Muscle layer of duodenum (tissue), 2 donors: Measurements from ENCODE around the gene GAB2.

ENCODE experiments used
- H3K27ac ChIP-seq: one replicate; pipeline ENCODE4 v1.7.0; 2013; ENCODE audit warnings: mild to moderate bottlenecking, low read length
- H3K27me3 ChIP-seq: one replicate; pipeline ENCODE4 v1.7.0; 2013; ENCODE audit warnings: low read depth, mild to moderate bottlenecking, control low read depth, low read length
- H3K36me3 ChIP-seq, 2 donors: one replicate each; pipeline ENCODE4 v1.7.0; 2013; ENCODE audit warnings: low read length in 2 of 2, control low read depth in 1 of 2, mild to moderate bottlenecking in 1 of 2; ENCODE audit not compliant: insufficient read depth in 2 of 2, control insufficient read depth in 1 of 2
- H3K4me1 ChIP-seq, 2 donors: one replicate each; pipeline ENCODE4 v1.7.0; 2013; ENCODE audit warnings: low read length in 2 of 2, mild to moderate bottlenecking in 2 of 2, control low read depth in 1 of 2, moderate library complexity in 1 of 2; ENCODE audit not compliant: insufficient read depth in 2 of 2, control insufficient read depth in 1 of 2
- H3K4me3 ChIP-seq, 2 donors: one replicate each; pipeline ENCODE4 v1.7.0; 2013; ENCODE audit warnings: low read length in 2 of 2, low read depth in 1 of 2, mild to moderate bottlenecking in 1 of 2
- H3K9me3 ChIP-seq, 2 donors: one replicate each; pipeline ENCODE4 v1.7.0; 2013; ENCODE audit warnings: low read length in 2 of 2, control low read depth in 1 of 2, mild to moderate bottlenecking in 1 of 2; ENCODE audit not compliant: control insufficient read depth in 1 of 2
- donor health status: healthy.

Gene GAB2

GRCh38 chr11:78416285-78417174 is 1.1 kb downstream of the GAB2 start:
- Histone ChIP-seq H3K9me3 (no peaks in the 10 kb centered on the region), H3K36me3 (peaks cover 0 to 2% of the 10 kb centered on the region in 2 donors), H3K27me3 (no peaks in the 10 kb centered on the region), H3K4me3 (peak overlapping the region; percentile 77 to 86), H3K4me1 (peaks cover 16 to 29% of the 10 kb centered on the region in 2 donors), H3K27ac (peak overlapping the region; percentile 97)

- peaks cover 0 to 4% of the 10 kb centered on the region in 2 donors for H3K9me3 ChIP-seq
- H3K4me1 ChIP-seq: peaks cover 11 to 22% of the 10 kb centered on the region in 2 donors
- H3K4me3 ChIP-seq: no peak overlapping the region
- peaks cover 2% of the 10 kb centered on the region in 2 donors for H3K36me3 ChIP-seq
- H3K27me3 ChIP-seq: no peaks in the 10 kb centered on the region
- peak overlapping the region; percentile 10 for H3K27ac ChIP-seq
These were observed 2.3 kb downstream of the GAB2 start for GRCh38 chr11:78415338-78415737.

GRCh38 chr11:78414321-78415051 is 3.1 kb downstream of the GAB2 start:
- Histone ChIP-seq H3K9me3 (peaks cover 0 to 7% of the 10 kb centered on the region in 2 donors), H3K27me3 (no peaks in the 10 kb centered on the region), H3K4me3 (no peak overlapping the region), H3K27ac (no peak overlapping the region), H3K36me3 (peaks cover 2 to 5% of the 10 kb centered on the region in 2 donors), H3K4me1 (peaks cover 5 to 13% of the 10 kb centered on the region in 2 donors)

- Histone ChIP-seq H3K4me3 (no peak overlapping the region), H3K4me1 (no peaks in the 10 kb centered on the region), H3K9me3 (peaks cover 0 to 7% of the 10 kb centered on the region in 2 donors), H3K27ac (no peak overlapping the region), H3K36me3 (peaks cover 2 to 10% of the 10 kb centered on the region in 2 donors), H3K27me3 (no peaks in the 10 kb centered on the region)
These were observed 9.0 kb downstream of the GAB2 start for GRCh38 chr11:78408619-78409018.

GRCh38 chr11:78406568-78407196 is 10.9 kb downstream of the GAB2 start:
- H3K27ac ChIP-seq: no peak overlapping the region
- no peaks in the 10 kb centered on the region for H3K27me3 ChIP-seq
- peaks cover 0 to 10% of the 10 kb centered on the region in 2 donors for H3K36me3 ChIP-seq
- no peaks in the 10 kb centered on the region for H3K4me1 ChIP-seq
- peaks cover 0 to 7% of the 10 kb centered on the region in 2 donors for H3K9me3 ChIP-seq
- H3K4me3 ChIP-seq: no peak overlapping the region

- H3K4me3 ChIP-seq: no peak overlapping the region
- H3K27me3 ChIP-seq: no peaks in the 10 kb centered on the region
- peaks cover 0 to 7% of the 10 kb centered on the region in 2 donors for H3K9me3 ChIP-seq
- no peak overlapping the region for H3K27ac ChIP-seq
- H3K36me3 ChIP-seq: peaks cover 0 to 10% of the 10 kb centered on the region in 2 donors
- H3K4me1 ChIP-seq: peaks cover 0 to 5% of the 10 kb centered on the region in 2 donors
These were observed 11.8 kb downstream of the GAB2 start for GRCh38 chr11:78405805-78406204.

GRCh38 chr11:78403781-78404180 is 13.8 kb downstream of the GAB2 start:
- no peaks in the 10 kb centered on the region for H3K27me3 ChIP-seq
- H3K36me3 ChIP-seq: peaks cover 0 to 4% of the 10 kb centered on the region in 2 donors
- no peaks in the 10 kb centered on the region for H3K9me3 ChIP-seq
- H3K4me1 ChIP-seq: peaks cover 0 to 13% of the 10 kb centered on the region in 2 donors
- no peak overlapping the region for H3K27ac ChIP-seq
- H3K4me3 ChIP-seq: no peak overlapping the region

- H3K4me3 ChIP-seq: no peak overlapping the region
- H3K4me1 ChIP-seq: peaks cover 0 to 13% of the 10 kb centered on the region in 2 donors
- H3K27me3 ChIP-seq: no peaks in the 10 kb centered on the region
- no peaks in the 10 kb centered on the region for H3K9me3 ChIP-seq
- no peak overlapping the region for H3K27ac ChIP-seq
- no peaks in the 10 kb centered on the region for H3K36me3 ChIP-seq
These were observed 14.8 kb downstream of the GAB2 start for GRCh38 chr11:78402847-78403246.

GRCh38 chr11:78400702-78401101 is 16.9 kb downstream of the GAB2 start:
- H3K4me3 ChIP-seq: no peak overlapping the region
- H3K36me3 ChIP-seq: no peaks in the 10 kb centered on the region
- no peaks in the 10 kb centered on the region for H3K9me3 ChIP-seq
- no peaks in the 10 kb centered on the region for H3K27me3 ChIP-seq
- H3K4me1 ChIP-seq: peaks cover 0 to 13% of the 10 kb centered on the region in 2 donors
- H3K27ac ChIP-seq: no peak overlapping the region

GRCh38 chr11:78400116-78400515 is 17.5 kb downstream of the GAB2 start:
- no peak overlapping the region for H3K4me3 ChIP-seq
- no peaks in the 10 kb centered on the region for H3K36me3 ChIP-seq
- peaks cover 0 to 13% of the 10 kb centered on the region in 2 donors for H3K4me1 ChIP-seq
- H3K27ac ChIP-seq: no peak overlapping the region
- no peaks in the 10 kb centered on the region for H3K9me3 ChIP-seq
- no peaks in the 10 kb centered on the region for H3K27me3 ChIP-seq

GRCh38 chr11:78399136-78399535 is 18.5 kb downstream of the GAB2 start:
- Histone ChIP-seq H3K27me3 (no peaks in the 10 kb centered on the region), H3K9me3 (no peaks in the 10 kb centered on the region), H3K4me1 (peaks cover 0 to 13% of the 10 kb centered on the region in 2 donors), H3K27ac (no peak overlapping the region), H3K36me3 (no peaks in the 10 kb centered on the region), H3K4me3 (no peak overlapping the region)
